Activated naive CD4-positive, alpha-beta T cell treated with anti-CD3 and anti-CD28 coated beads, Interleukin-2, amount 50 U/mL, for 72 hours (primary cell): ENCODE measurements around the gene PCIF1. TPM values are rescaled to one million over a fixed set of nuclear protein-coding genes. Genes with fewer than 3 reads are reported as not detected.
"Not testable (repeated sequence)": the region's sequence is repeated elsewhere in the genome, so short reads cannot be mapped to it uniquely, and the experiment has no call there.

Experiments
- ATAC-seq, 2 donors: fragments of 150-1000 bp; cut with Tn5 transposase; 2 replicates each; pipeline ENCODE4 v1.10.0; 2021; ENCODE audit warnings: mild to moderate bottlenecking in 2 of 2, moderate library complexity in 2 of 2
- DNase-seq, 2 donors: peaks; one replicate each; pipeline ENCODE4 v3.0.0; 2021 to 2022; ENCODE audit warnings: low spot score in 2 of 2
- H3K27ac Mint-ChIP-seq, 2 donors: one replicate each; pipeline ENCODE4 v1.8.0; 2022; ENCODE audit warnings: mild to moderate bottlenecking in 2 of 2, mixed read lengths in 2 of 2
- H3K36me3 Mint-ChIP-seq, 2 donors: one replicate each; pipeline ENCODE4 v1.8.0; 2022; ENCODE audit warnings: mixed read lengths in 2 of 2
- H3K9me3 Mint-ChIP-seq, 2 donors: one replicate each; pipeline ENCODE4 v1.8.0; 2022; ENCODE audit warnings: mixed read lengths in 2 of 2
- total RNA-seq, 2 donors: library from RNA; stranded (reverse); gene quantifications; one replicate each; pipeline ENCODE4 v1.2.3, GENCODE V29; 2022

The PCIF1 gene
- total RNA-seq, 2 donors from 2014 or later = 31.8 to 51.0 TPM

DNA sequence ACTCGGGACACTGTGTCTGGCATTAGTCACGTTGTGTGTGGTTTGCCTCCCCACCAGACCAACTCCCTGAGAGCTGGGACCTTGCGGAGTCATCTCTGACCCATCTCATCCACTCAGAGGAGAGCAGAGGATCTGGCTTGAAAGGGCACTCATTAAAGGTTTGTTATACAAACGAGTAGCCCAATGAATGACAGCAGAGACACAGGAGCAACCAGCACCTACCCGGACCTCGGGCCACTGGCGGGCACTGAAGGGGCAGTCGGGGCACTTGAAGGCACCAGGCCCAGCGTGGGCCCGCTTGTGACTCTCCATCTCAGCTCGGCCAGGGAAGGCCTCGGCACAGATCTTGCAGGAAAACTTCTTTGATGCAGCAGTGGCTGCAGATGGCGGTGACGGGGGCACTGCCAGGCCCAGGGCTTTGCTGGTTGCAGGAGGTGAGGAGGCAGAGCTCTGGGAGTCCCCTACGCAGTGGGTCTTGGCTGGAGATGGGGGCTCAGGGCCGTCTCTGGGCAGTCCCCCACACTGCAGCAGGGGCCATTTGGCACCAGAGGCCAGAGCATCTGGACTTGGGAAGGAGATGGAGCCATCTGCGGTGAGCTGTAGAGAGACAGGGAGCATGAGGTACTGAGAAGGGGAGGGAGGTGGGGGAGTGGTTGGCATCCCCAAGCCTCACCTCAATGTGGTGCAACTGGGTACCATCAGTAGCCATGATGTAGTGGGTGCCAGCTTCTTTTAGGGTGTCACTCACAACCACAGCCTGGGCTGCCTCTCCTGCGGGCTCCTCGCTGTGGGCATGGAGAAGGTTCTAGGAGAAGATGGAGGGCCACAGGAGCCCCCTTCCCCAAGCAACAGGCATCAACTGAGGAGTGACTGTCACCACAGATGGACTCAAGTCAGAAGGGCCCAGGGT lies 17.7 kb downstream of the PCIF1 start:
- Mint-ChIP-seq H3K36me3 (peaks cover 0 to 8% of the 10 kb centered on the region in 2 donors), H3K9me3 (no peaks in the 10 kb centered on the region), H3K27ac (peak overlapping the region; percentile 50 to 57)
- ATAC-seq = no peak
- DNase-seq = no peak

DNA sequence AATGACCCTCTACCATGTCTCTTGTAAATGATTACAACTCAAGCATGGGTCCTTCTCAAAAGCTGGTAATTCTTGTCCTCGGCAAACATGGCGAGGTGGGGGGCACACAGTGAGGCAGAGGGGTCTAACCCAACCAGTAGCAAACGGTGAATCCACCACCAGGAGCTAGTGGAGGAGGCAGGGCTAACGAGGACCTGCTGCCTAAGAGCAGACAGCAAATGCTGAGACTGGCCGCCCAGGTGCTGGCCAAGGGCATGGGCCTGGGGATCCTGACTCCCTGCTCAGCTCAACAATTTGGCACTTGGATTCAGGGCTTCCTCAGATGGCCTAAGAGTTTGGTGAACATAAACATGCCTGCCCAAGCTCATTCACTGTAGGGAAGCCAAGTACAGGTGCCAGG lies 18.4 kb downstream of the PCIF1 start:
- no peak overlapping the region for H3K27ac Mint-ChIP-seq
- ATAC-seq = no peak
- no peaks in the 10 kb centered on the region for H3K9me3 Mint-ChIP-seq
- H3K36me3 Mint-ChIP-seq = peaks cover 0 to 8% of the 10 kb centered on the region in 2 donors
- no peak for DNase-seq

DNA sequence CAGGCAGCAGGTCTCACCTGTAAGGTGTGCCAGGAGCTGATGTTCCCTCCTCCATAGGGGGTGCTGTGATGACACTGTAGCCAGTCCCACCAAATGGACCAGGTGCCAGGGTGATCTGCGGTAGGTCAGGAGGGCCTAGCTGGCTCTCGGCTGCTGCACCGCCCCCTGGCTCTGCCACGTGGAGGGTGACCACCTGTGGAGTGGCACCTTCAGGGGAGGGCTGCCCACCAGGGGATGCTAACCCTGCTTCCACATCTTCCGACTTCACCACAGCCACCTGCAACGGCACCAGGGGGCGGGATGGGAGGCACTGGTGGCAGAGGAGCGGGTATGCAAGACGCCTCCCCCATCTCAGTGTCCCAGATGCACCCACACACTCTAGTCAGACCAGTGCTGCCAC lies 19.2 kb downstream of the PCIF1 start:
- Mint-ChIP-seq H3K9me3 (no peaks in the 10 kb centered on the region), H3K36me3 (peaks cover 4 to 8% of the 10 kb centered on the region in 2 donors), H3K27ac (peak overlapping the region in 1 of 2 donors; percentile 85)
- no peak for DNase-seq
- ATAC-seq = no peak

DNA sequence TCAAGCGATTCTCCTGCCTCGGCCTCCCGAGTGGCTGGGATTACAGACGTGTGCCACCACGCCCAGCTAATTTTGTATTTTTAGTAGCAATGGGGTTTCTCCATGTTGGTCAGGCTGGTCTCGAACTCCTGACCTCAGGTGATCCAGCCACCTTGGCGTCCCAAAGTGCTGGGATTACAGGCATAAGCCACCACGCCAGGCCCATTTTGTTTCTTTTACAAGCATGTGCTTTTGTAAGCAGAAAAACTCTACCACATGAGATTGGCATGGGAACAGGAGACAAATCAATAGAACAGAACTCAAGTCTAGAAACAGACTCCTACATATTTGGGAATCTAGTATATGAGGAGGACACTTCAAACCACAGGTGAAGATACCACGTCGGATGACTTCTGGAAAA lies 21.8 kb downstream of the PCIF1 start:
- H3K27ac Mint-ChIP-seq, DNase-seq, ATAC-seq, H3K9me3 Mint-ChIP-seq: not testable (repeated sequence)
- H3K36me3 Mint-ChIP-seq = peaks cover 16% of the 10 kb centered on the region in 2 donors

DNA sequence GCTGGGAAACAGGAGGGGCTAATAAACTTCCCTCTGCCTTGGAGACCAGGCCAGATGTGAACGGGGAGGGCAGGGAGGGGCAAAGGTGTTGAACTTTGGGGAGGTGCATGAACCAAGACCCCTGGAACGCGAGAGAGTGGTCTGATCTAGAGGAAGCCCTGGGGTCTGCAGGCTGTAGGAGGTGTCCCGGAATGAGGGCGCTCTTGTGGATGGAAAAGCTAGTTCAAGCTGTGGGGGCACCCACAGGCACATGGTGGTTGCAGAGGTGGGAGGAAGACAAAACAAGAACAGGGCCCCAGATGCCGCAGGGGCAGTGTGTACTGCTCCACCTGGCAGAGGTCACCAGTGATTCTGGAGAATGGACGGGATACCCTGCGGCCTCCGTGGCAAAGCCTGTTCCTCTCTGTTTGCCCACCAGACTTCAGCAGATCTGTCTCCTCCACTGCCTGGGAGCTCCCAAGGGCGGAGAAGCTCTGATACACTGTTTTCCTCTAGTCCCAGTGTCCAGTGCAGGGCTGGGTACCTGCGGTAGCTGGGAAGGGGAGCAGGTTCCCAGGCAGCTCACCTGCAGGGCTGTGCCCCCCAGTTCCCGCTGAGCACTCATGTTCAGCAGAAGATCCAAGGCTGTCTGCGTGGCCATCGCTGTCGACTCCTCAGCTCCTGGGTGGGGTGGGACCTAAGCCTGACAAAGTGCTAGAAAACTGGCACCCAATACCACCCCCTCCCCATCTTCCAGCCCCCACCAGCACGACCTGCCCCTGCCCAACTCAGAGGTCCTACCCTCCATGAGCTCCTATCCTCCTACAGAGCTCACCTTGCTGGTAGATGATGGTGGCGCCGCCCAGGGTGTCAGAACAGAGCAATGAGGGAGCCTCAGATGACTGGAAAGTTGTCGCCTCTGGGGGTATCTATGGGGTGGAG lies 22.8 kb downstream of the PCIF1 start:
- Mint-ChIP-seq H3K9me3 (no peaks in the 10 kb centered on the region), H3K27ac (no peak overlapping the region), H3K36me3 (peaks cover 16% of the 10 kb centered on the region in 2 donors)
- ATAC-seq (peak in 1 of 2 donors; percentile 9), DNase-seq (no peak)

DNA sequence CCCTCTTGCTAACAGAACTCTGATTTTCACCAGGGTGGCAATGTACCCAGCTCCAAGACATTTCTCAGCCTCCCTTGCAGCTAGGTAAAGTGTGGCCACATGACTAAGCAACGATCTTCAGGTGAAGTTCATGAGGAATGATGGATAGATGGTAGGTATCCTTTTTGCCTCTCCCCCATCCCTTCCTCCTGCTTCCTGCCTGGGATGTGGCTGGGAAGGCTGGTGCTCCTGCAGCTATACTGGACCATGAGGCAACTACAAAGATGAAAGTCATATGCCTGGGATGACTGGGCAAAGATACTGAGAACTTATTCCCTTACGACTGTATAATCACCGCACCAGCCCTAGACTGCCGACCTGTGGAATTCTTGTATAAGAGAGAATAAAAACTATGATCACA lies 24.1 kb downstream of the PCIF1 start:
- peak overlapping the region in 1 of 2 donors; percentile 58 for H3K27ac Mint-ChIP-seq
- H3K36me3 Mint-ChIP-seq = peaks cover 16% of the 10 kb centered on the region in 2 donors
- H3K9me3 Mint-ChIP-seq = no peaks in the 10 kb centered on the region
- ATAC-seq (no peak), DNase-seq (no peak)

DNA sequence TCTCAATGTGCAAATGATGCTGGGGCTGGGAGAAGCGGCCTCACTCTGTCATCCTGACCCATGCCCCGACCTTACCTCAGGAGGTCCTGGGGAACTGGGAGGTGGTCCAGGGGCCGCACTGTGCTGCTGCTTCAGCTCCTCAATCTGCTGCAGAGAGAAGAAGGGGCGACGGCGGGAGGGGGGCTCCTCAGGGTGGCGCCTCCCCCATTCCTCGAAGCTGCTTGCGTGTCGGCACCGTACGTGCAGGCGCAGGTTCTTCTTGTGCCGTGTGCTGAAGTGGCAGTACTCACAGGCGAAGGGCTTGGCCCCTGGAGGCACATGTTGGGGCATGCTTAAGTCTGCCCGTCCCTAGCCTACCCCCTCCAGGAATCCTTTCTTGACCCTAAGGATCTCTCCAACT lies 24.6 kb downstream of the PCIF1 start:
- Mint-ChIP-seq H3K27ac (peak overlapping the region; percentile 58 to 60), H3K36me3 (peaks cover 16 to 22% of the 10 kb centered on the region in 2 donors), H3K9me3 (no peaks in the 10 kb centered on the region)
- DNase-seq (no peak), ATAC-seq (no peak)

DNA sequence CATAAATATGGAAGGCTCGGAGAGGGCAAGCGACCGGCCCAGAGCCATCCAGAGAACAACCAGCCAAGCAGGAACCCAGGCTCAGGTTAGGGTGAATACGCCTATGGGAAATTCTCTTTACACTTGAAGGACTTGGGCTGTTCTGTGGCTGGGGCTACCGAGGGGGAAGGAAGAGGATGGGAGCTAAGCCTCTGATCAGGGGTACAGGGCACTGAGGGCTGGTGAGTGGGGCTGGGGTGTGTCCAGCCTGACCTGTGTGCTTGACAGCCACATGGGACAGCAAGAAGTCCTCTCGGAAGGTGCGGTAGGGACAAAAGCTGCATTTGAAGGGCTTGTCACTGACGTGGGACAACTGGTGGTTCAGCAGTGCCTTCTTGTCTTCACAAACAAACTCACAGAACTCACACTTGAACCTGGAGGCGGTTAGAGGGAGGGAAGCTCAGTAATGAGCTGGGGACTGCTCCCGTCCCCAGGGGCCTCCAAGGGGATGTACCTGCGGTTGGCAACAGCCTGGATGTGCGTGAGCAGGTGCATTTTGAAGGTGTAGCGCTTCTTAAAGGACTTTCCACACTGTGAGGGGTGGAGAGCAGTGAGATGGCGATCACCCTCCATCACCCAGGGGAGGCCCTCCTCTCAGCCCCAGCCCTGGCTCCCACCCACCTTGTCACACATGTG lies 25.6 kb downstream of the PCIF1 start:
- Mint-ChIP-seq H3K36me3 (peaks cover 16 to 22% of the 10 kb centered on the region in 2 donors), H3K9me3 (no peaks in the 10 kb centered on the region), H3K27ac (peak overlapping the region; percentile 58 to 69)
- ATAC-seq (no peak), DNase-seq (no peak)

DNA sequence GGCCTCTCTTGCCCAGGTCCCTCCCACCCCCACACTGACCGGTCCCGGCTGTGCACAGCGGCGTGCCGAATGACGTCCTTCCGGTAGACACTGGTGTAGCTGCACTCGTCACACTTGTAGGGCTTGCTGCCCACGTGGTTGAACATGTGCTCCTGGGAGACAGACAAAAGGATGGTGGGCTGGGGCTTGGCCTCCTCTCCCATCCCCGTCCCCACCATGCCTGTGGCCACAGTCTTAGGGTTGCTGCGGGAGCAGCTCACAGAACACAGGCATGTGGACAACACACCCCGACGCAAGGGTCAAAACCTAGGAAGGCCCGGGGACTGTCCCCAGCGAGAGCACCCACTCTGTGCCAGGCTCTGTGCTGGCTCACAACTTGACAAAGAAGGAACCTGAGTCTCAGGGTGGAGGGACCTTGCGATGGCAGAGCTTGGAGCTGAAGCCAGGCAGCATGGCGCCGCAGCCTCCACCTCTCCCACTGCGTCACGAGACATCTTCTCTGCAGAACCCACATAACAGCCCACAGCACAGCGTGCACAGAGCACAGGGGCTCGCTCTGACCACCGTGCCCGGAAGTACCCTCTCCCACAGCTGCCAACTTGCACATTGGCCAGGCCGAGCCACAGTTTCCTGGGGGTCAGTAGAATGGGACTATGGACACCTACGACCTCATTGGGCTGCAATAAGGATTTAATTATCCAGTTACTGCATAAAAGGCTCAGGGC lies 27.7 kb downstream of the PCIF1 start:
- Mint-ChIP-seq H3K27ac (no peak overlapping the region), H3K9me3 (no peaks in the 10 kb centered on the region), H3K36me3 (peaks cover 21 to 22% of the 10 kb centered on the region in 2 donors)
- no peak for ATAC-seq
- DNase-seq = no peak

DNA sequence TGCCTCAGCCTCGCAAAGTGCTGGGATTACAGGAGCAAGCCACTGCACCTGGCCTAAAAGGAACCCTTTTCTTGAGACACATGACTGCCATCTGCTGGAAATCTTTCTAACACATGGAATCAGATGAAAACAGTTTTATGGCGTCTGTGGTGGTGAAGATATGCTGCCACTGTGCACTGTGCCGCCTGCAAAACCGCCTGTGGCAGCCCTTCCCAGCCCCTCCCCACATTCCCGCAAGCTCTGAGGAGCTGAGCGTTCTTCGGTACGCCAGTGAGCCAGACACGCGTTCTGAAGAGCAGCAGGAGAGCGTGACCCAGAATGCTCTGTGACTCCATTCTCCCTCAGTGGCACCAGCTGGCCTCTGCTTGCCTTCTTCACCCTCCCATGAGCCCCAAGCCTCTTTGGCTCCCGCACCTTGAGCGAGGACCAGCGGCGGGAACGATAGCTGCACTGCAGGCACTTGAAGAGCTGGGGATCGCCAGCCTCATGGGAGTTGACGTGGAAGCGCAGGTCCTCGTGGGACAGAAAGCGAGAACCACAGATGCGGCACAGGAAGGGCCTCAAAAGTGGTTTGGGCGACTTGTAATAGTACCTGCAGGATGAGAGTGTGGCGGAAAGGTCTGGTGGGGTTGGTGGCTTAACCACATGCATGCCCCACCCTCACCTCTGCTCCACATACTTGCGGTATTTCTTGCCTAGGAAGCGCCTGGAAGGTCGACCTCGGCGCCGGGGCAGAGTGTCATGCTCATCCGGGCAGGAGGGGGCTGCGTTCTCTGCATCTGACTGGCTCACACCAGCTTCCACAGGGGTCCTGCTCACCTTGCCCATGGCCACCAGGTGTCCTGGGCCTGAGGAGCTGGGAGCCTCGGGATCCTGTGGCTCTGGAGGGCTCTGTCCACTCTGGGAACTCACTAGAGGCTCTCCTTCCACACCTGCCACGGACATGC lies 28.8 kb downstream of the PCIF1 start:
- no peak for ATAC-seq
- DNase-seq = no peak
- Mint-ChIP-seq H3K9me3 (no peaks in the 10 kb centered on the region), H3K36me3 (peaks cover 21 to 22% of the 10 kb centered on the region in 2 donors), H3K27ac (no peak overlapping the region)

DNA sequence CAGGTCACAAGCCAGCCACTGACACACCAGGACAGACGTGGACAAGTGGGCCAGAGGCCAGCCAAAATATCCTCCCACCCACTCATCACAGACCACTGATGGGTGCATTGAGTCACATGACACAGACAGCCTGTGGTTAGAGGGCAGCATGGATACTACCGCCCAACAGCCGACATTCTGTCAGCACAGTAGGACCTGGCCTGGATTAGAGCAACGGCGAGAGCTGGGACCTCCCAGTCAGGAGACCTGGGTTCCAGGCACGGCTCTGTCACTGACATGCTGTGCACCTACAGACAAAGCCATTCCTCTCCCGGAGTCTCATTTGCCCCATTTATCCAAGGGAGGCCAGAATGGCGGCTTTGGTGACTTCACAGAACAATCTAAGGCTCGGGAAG lies 29.5 kb downstream of the PCIF1 start:
- Mint-ChIP-seq H3K9me3 (no peaks in the 10 kb centered on the region), H3K36me3 (peaks cover 14 to 22% of the 10 kb centered on the region in 2 donors), H3K27ac (no peak overlapping the region)
- DNase-seq (no peak), ATAC-seq (no peak)

DNA sequence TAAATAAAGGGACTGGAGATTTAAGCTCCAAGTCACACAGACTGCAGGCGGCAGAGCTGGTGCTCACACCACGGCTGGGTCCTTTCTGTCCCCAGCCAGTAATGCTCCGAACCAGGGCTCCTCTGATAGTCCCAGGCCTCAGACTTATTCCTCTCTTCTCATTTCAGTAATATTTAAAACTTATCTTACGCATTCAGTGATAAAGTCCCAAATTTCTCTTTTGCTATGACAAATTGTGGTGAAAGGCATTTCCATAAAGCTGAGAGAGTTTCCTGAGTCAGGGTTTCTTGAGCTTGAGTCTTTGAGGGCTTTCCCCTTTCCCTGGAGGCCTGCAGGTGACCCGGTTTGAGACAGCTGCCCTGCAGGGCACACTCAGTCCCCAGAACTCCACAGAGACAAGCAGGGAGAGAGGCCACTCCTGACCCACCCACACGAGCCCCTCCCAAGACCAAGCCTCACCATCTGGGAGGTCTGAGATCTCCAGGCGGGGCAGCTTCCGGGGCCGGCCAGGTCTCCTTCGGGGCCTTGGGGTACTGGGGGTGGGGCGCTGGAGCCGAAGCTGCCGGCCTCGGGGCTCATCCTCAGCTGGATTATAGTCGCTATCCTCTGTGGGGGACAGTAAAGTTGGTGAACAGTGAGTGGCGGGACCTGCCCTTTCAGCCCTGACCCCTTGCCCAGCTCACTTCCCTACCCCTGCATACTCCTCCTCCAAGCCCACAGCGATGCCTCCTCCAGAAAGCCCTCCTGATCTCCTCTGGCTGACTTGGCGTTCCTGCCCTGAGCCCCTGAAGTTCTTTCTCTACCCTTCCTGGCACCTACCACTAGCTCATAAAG lies 30.9 kb downstream of the PCIF1 start:
- no peak for DNase-seq
- H3K27ac Mint-ChIP-seq = no peak overlapping the region
- H3K36me3 Mint-ChIP-seq = peaks cover 5 to 23% of the 10 kb centered on the region in 2 donors

DNA sequence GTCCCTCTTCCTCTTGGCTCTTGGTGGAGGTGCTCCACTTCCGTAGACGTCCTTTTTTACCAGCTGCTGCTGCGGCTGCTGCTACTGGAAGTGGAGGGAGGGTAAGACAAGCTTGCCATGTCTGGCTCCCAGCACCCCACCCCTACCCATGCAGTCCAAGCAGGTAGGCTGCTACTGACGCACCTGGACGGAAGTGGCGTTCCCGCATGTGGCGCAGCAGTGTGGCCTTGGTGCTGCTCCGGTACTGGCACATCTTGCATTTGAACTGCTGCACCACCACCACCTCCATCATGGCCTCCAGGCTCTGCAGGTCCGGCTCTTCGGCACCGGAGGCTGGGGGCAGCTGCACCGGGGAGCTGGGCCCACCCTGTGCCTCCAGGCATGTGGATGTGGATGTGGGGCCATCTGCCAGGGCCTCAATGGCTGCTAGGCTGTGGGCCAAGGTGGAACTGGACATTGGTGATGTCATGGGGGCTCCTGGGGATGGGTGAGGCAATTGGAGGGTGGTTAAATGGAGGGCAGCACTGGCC lies 33.1 kb downstream of the PCIF1 start:
- Mint-ChIP-seq H3K36me3 (peaks cover 9 to 33% of the 10 kb centered on the region in 2 donors), H3K27ac (no peak overlapping the region), H3K9me3 (peaks cover 0 to 3% of the 10 kb centered on the region in 2 donors)
- DNase-seq (no peak), ATAC-seq (no peak)

More for the DNA sequence above, 30.9 kb downstream of the PCIF1 start:
- H3K9me3 Mint-ChIP-seq = no peaks in the 10 kb centered on the region
- peak in 1 of 2 donors; percentile 54 for ATAC-seq

DNA sequence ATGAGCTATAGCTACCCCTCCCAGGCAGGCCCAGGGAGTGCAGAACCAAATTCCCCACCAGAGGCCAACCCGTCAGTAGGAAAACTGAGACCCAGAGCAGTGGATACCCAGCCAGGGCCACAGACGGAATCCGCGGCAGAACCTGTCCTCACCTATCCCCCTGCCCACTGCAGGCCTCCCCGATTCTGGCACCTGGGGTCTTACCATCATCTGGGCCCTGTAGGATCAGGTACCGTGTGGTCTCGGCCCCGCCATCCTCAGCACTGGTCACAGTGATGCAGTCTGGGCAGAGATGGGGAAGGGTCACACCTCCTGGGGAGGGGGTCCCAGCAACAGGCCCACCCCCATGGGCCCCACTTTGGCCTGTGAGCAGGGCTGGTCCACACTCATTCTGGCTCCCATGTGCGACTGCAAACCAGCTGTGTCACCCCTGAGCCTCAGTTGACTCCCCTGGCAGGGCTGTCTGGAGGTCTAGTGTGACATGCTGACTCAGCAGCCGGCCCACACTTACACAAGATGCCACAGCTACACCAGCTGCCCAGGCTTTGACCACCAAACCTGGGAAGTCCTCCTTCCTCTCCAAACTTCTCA lies 33.7 kb downstream of the PCIF1 start:
- Mint-ChIP-seq H3K27ac (no peak overlapping the region), H3K36me3 (peaks cover 11 to 35% of the 10 kb centered on the region in 2 donors), H3K9me3 (peaks cover 0 to 4% of the 10 kb centered on the region in 2 donors)
- no peak for ATAC-seq
- no peak for DNase-seq
